Fibroblast of lung (primary cell): ENCODE data around the gene DNAJB6.

ENCODE experiments used
- CTCF ChIP-seq, 2 donors: IDR thresholded peaks in 1 of 2; conservative IDR thresholded peaks in 1 of 2; 1 replicate in 1 of 2; 2 replicates in 1 of 2; pipeline ENCODE4 v1.5.1; 2011 to 2012; ENCODE audit warnings: low read length in 2 of 2, control low read depth in 1 of 2, inconsistent platforms in 1 of 2, low read depth in 1 of 2, mild to moderate bottlenecking in 1 of 2
- EZH2 ChIP-seq: IDR thresholded peaks from 2 replicates; pipeline ENCODE4 v1.5.1; 2012; ENCODE audit warnings: low read length, control low read depth, mild to moderate bottlenecking; ENCODE audit errors: missing control alignments

GRCh38 chr7:157377436-157378124, 40.8 kb downstream of the DNAJB6 start:
- no peak for TF ChIP-seq EZH2
- TF ChIP-seq CTCF (conservative IDR thresholded peaks at IDR 0.05 in 1 of 2, IDR thresholded peaks at IDR 0.05 in 1 of 2; ENCODE audit: low read depth in 1 of 2, low read length in 2 of 2): no peak
